Endometrial microvascular endothelial cells (primary cell): ENCODE measurements around the gene NADK. TPM values are rescaled to one million over a fixed set of nuclear protein-coding genes. Genes with fewer than 3 reads are reported as not detected.

Experiments
- in situ Hi-C: cut with HindIII; loops from 2 replicates; pipeline ENCODE4 v1.10.0; 2017; ENCODE audit warnings: low sequenced_read_pairs, low pct_unique_long_range_greater_than_20kb; ENCODE audit errors: inconsistent ontology term
- total RNA-seq: library from RNA; depleted of rRNA; stranded (reverse); fragments of >200 nt; gene quantifications from one replicate; pipeline ENCODE4 v1.2.3, GENCODE V29; 2015; ENCODE audit errors: inconsistent ontology term

NADK gene, protein sequence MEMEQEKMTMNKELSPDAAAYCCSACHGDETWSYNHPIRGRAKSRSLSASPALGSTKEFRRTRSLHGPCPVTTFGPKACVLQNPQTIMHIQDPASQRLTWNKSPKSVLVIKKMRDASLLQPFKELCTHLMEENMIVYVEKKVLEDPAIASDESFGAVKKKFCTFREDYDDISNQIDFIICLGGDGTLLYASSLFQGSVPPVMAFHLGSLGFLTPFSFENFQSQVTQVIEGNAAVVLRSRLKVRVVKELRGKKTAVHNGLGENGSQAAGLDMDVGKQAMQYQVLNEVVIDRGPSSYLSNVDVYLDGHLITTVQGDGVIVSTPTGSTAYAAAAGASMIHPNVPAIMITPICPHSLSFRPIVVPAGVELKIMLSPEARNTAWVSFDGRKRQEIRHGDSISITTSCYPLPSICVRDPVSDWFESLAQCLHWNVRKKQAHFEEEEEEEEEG
- 78.4 TPM for total RNA-seq

DNA sequence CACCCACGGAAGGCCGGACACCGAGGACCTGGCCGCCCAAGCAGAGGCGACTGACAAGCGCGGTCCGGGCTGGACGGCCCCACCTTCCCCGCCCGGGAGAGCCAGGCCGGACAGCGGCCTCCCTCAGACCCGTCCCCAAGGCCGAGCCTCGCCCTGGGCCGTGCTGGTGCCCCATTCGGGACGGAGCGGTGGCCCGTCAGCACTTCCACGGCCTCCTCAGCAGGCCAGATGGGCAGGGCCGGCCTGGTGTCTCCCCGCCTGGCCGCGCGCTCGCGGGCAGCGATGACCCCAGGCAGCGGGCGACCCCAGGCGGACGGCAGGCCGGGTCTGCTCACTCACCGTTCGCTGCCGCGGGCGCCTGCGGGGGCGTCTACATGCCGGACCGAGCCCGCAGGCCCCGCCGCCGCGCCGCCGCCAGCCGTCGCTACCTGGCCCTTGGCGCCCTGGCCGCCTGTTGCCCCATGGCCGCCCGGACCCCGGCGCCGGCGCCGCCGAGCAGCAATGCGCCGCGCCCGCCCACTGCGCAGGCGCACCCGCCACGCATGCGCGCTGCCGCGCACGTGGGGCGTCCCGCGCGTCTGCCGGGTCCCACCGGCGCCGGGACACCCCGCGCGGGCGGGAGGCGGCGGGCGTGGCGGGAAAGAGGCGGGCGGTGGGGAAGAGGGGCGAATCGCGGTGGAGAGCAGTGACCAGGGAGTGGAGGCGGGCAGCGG, at the start of gene NADK:
Gene NADK, minus strand, starts transcription at position 521 of the 713 bp plus-strand sequence. CDS start 13,064 bp downstream, outside the sequence.
- in situ Hi-C loops: no loop called here

DNA sequence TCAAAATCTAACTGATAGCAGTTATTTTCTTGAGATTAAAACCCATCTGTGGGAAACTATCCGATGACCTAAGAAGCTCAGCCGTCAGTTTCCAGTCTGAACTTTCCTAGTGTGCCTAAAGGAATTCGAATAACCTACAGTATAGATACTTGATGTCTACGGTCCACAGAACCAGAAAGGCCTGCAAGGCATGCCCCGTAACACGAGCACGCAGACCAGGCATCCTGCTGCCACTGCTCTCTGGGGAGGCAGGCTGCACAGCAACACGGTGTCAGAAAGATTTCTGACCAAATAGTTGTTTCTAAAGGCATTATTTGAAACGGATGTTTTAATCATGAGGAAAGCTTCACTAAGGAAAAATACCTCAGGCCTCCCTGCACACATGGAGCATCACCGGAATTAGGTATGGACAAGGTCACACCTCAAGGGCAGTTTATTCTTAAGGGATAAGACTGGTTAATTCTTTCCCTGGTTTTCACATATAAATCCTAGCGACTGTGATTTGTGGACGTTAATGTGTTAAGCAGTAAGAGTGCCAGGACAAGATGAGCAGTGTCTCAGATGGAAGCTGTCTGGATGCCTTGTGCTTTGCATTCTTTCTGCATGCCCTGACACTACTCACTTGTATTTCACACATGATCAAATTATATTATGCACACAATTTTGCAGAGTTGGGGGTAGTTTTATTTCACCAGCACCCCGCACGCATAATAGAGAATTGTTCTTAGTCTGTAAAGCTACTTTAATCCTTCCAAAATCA, 49.0 kb upstream of the NADK start:
- in situ Hi-C loops: loop anchor here (10.0 kb wide), 1 partner anchor 58 kb away; no protein-coding TSS in a partner anchor

DNA sequence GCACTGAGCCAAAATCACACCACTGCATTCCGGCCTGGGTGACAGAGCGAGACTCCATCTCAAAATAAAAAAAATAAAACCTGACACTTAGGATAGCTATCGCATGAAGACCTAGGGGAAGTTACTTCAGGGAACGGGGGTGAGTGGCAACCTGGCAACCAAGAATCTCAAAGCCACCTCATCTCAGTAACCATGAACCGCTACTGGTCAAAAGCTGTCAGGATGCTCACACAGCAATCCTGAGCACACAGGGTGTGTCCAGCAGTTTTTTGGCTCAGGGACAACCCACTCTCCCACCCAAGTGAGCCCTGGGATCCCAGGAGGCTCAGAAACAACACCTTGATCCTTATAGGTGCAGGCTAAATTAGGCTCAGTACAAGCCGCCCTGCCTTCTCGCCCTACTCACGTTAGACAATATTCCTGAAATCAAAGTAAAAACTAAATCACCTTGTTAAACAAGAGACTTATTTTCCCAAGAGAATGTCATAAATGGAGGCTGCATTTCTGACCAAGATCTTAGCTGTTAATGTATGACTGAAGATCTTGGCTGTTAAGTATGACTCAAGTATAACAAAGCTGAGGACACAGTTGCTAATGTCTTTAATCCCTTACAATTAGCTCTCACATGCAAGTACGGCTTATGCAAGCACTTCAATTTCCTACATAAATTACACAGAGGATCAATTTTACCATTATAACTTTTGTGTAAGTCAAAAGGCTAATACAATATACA, 48.3 kb upstream of the NADK start:
- in situ Hi-C loops: loop anchor here (10.0 kb wide), 1 partner anchor 58 kb away; no protein-coding TSS in a partner anchor

DNA sequence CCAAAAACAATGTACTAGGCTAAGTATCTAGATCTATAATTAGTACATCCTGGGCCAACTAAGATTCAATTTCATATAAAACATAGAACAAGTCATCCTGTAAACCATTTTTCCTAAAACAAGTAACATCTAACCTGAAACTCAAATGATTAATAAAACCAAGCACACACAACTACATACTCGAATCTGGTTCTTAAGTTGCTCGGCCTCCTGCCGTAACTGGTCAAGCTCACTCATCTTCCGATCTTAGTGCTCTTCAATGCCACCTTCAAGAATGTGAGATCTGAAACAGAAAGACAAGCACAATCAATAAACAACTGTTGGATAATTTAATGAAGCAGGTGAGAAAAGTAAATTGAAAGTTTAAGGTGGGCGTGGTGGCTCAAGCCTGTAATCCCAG, 46.9 kb upstream of the NADK start:
- in situ Hi-C loops: loop anchor here (10.0 kb wide), 1 partner anchor 60 kb away; no protein-coding TSS in a partner anchor

DNA sequence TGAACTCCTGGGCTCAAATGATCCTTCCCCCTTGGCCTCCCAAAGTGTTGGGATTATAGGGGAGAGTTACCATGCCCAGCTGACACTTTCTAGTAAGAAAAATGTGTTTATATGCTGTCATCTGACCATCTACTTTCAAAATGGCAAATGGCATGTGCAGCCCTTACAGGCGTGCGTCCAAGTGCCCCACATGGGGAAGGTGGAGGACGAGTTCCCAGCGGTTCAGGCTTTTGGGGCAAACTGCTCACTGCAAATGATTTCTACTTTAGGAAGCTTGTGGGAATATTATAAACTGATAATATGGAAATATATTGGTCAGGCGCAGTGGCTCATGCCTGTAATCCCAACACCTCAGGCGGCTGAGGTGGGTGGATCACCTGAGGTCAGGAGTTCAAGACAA, 41.5 kb upstream of the NADK start:
- in situ Hi-C loops: loop anchor here (10.0 kb wide), 1 partner anchor 65 kb away; no protein-coding TSS in a partner anchor

DNA sequence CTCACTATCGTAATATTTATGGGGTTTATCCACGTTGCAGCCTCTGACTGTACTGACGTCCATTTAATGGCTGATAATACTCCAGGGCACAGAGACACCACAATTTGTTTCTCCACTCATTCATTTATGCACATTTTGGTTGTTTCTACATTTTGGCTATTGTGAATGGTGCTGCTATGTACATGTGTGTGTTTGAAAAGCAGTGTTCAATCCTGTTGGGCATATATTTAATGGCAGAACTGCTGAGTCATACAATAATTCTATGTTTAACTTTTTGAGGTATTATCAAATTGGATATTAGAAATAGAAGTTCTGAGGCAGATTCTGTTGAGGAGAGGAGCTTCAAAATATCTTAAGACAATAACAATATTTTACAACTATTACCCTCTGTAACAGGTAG, 39.0 kb upstream of the NADK start:
- in situ Hi-C loops: no loop called here

DNA sequence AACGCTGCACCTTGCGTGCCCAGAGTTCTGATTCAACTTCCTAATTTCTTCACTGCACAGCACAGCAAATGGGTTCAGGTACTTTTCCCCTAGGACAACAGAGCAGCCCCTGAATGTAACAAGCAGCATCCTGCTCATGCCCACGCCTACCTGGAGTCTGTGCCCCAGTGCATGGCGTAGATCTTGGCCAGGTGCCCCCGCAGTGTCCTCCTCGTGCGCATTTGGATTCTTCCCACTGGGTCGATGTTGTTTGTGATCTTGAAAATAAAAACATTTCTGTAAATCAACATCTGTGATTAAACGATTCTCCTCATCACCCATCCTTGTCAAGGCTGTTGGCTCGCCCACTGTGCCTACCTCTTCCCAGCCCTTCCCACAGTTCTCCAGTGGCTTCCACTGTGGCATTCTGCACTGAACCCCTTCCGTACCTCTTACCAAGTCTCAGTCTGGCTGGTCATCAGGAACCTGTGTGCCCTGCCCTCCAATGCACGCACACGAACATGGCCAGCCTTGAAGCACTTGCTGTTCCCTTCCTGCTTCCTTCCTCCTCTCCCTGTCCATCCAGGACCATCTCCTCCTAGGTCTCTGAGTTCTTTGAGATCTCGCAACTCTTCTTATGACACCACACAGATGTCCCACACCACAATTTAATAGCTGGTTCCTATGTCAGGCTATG, 37.5 kb upstream of the NADK start:
- in situ Hi-C loops: no loop called here

DNA sequence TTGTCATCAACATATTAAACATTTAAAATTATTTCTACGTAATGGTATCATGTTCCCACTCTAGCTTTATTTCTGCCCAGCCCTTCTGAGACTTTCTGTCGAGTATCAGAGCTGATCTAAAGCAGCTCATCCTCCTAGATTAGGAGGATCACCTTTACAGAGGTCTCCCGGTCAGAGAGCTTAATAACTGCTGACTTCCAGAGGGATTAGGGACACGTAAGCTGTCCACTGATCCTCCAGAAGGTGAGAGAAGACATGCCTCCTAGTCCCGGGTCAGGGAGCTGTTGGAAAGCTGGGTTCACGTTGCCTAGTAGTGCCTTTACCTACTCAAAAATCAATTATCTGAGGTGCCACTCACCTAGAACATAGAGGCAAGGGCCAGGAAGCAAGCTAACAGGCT, 31.2 kb upstream of the NADK start:
- in situ Hi-C loops: no loop called here

DNA sequence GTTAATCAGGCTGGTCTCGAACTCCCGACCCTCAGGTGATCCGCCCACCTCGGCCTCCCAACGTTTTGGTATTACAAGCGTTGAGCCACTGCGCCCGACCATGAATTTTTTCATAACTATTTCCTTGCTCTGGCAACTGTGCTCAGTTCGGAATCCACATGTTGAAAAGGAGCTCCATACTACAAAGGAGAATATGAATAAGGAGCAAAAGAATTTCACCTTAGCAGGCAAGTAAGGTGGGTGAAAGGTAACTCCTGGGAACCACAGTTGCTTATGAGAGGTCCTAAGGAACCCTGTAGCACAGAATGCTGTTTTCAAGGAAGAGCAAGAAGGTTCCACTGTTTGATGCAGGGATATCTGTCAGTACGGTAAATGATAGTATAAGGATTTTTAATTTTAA, 29.9 kb upstream of the NADK start:
- in situ Hi-C loops: no loop called here

DNA sequence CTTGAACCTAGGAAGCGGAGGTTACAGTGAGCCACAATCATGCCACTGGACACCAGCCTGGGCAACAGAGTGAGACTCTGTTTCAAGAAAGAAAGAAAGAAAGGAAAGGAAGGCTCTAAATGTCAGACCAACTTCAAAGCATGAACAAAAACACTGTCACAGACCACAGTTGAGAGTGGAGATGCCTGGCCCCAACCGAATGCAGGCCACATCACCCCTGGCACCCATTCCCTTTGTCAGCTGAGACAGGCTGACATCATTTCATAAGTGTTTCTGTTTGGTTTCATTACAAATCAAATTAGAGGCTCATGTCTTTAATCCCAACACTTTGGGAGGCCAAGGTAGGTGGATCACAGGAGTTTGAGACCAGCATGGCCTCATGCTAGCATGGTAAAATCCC, 28.6 kb upstream of the NADK start:
- in situ Hi-C loops: no loop called here

DNA sequence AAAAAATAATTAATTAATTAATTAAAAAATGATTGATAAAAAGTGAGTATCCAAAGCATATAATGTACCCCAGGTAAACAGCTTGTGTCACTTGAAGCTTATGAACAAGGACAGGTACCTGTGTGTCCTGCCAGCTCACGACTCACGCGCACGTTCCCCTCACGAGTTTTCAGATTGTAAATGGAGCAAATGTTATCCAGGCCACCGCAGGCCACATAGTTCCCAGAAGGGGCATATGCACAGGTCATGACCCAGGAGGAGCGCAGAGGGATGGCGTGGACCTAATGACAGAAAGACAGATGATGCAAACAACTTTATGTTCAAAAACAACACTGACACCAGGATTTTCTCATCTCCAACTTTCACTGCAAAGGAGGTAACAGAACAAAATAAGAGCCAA, 26.0 kb upstream of the NADK start:
- in situ Hi-C loops: no loop called here

DNA sequence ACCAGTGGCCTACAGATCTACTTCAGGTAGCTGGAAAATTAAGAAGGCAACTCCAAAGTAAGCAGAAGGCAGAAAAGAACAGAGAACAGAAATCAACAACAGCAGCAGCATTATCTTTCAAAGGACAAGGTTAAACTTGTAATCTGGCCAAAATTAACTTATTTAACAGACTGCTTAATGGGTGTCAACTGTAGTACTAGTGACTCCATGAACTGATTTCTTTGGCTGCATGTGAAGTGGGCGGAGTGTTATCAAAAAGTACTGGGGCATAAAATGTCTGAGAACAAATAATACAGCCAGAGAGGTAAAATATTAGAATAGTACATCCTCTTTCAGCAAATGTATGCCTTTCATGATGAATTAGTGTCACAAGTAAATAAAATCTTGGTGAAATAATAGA, 24.6 kb upstream of the NADK start:
- in situ Hi-C loops: no loop called here

DNA sequence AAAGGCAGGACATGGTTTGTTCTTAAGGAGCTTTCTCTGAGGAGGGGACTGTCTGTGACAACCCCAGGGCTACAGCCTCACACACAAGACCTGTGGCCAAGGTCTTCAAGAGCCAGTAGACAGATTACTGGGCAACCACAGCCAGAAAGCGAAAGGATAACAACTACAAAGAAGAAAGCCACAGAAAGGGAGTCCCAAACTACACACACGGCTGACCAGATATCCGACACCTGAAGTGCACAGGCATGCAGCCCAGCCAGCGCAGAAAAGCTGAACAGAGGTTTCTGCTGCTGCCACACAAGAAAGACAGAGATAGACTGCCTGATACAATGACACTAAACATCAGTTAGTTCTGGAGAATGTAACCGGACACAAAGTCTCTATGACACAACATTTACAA, 21.4 kb upstream of the NADK start:
- in situ Hi-C loops: no loop called here

DNA sequence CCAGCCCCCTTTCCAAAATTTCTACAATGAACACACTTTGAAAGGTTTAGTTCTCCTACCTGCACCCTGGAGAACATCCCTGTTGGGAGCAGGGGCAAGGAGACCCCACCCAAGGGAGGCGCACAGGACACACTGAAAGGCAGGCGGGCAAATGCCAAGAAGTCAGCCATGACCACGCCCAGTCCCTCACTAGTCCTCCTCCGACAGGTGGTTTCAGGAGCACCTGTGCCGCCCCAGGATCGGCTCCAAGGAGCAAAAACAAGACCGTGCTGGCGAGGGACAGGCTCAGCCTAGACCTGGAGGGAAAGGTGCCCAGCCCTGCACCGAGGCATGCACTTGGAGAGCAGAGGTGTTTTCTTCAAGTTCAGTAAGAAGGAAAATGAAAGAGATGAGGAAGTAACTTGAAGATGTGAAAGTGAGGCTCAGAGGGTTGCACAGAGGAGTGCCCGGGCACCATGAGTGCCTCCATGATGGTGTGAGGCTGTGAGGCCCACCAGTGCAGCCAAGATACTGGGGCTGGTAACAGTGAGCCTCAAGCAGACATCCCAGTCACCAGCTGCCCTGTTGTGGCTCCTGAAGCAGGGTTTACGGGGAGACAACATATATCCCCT, 19.6 kb upstream of the NADK start:
- in situ Hi-C loops: no loop called here

DNA sequence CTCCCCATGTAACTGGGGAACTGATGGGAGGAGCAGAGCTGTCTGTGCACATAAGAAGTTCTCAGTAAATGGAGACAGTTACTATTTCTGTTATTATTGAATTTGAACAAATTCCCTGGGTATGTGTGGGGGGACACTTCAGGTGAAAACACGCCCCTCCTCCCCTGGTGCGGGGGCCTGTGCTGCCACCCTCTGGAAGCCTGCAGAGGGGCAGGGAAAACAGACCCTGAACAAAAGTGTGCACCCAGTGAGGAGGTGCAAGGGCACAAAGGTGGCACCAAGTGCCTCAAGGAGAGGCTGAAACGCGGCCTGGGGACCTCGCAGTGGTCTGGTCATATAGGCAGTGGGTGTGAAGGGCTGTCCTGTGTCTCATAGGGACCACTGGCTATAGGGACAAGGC, 18.2 kb upstream of the NADK start:
- in situ Hi-C loops: no loop called here

DNA sequence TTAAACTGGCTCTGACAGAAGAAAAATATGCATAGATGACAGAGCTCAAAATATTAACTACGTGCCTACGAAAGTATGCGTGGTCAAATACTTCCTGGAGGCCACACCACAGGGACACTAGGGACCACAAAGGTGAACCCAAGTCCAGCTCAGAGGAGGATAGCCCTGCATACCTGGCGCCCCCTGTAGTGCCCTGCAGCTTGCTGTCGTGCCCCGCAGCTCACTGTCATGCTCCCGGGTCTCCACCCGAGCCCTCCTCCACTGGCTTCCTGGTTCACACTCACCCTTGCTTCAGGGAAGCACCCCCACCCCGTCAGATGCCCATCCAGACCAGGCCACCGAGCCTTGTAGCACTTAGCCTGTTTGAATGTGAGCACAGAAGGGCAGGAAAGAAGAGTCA, 16.7 kb upstream of the NADK start:
- in situ Hi-C loops: no loop called here

DNA sequence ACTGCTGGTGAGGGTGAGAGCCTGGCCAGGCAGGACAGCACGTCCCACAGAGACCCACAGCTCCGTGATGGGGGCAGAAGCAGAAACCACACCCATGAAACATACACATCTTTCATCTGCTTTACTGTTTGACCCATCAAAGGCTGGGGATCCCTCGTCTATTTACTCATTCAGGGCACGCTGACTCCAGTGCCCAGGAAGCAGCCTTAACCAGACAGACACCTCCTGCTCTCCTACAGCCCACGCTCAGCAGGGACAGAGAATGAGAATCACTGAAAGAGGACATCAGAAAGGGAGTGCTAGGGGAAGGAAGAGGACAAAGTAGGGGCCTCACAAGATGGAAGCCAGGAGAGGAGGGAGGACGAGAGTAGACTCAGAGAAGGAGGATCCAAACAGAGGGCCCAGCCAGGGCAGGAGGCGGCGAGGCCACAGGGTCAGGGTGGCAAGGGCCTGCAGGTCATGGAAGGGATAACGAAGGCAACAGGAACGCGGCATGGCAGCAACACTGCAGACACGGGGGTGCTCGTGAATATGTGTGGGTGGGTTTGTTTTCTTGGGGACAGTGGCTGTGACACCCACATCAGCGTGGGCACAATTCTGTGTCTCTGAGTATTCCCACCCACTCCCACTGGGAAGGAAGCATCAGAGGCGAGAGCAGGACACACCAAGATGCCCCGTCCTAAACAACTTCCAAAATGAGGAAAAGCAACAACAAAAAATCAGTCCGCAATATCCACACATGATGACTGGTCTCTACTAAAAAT, 15.4 kb upstream of the NADK start:
- in situ Hi-C loops: no loop called here
